Activated naive CD4-positive, alpha-beta T cell treated with Interleukin-2 at 50 U/mL for 16 hours (primary cell): ENCODE measurements around the gene COMMD6.
A peak's percentile ranks its signal among the peaks of the same experiment; 100 is the strongest.

Experiments used
- DNase-seq: peaks from one replicate; pipeline ENCODE4 v3.0.0-alpha.2; 2020

COMMD6 gene

DNA sequence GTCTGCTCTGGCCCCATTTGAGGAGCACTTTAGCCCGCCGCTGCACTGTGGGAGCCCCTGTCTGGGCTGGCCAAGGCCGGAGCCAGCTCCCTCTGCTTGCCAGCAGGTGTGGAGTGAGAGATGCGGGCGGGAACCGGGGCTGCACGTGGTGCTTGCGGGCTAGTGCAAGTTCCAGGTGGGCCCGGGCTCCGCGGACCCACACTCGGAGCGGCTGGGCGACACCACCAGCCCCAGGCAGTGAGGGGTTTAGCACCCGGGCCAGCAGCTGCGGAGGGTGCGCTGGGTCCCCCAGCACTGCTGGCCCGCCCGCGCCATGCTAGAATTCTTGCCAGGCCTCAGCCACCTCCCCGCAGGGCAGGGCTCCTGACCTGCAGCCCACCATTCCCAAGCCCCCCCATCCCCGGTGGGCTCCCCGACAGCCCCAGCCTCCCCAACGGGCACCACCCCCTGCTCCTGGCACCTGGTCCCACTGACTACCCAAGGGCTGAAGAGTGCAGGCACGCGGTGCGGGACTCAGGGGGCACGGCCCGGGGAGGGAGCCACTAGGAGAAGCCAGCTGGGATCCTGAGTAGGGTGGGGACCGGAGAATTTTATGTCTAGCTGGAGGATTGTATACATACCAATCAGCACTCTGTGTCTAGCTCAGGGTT lies 19.1 kb downstream of the COMMD6 start:
- DNase-seq = no peak

DNA sequence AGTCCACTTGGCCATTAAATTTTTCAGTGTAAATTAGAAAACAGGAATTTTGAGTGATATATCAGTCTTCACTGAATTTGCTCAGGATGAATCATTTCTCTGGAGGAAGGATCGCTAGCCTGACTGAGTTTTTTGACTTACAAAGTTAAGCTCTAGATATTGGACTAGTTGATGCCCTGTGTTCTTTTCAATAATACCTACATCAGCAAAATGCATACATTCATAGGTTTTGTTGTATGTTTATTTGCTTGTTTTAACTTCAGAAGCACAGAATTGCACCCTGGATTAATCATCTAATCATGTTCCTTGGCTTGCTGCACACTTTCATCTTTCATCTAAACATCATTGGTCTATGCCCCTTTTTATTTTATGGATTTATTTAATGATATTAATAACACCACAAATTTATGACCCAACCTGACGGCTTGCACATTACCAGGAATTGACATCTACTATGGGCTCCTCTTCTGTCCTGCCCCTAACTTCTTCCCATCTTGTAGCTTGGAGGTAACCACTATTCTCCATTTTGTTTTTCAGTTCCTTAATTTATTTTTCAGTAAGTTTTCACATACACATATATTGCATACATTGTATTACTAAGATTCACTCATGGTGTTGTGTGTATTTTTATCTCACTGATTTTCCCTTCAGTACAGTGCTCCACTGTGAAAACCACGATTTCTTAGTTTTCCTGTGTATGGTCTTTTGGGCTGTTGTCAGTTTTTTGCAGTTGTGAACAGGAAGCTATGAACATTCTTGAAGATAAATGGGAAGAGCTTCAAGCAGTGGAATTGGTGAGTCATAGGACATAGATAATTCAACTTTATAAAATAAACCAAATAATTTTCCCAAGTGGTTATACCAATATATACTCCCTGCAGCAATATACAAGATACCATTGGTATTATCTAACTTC lies 23.3 kb downstream of the COMMD6 start:
- DNase-seq = no peak

DNA sequence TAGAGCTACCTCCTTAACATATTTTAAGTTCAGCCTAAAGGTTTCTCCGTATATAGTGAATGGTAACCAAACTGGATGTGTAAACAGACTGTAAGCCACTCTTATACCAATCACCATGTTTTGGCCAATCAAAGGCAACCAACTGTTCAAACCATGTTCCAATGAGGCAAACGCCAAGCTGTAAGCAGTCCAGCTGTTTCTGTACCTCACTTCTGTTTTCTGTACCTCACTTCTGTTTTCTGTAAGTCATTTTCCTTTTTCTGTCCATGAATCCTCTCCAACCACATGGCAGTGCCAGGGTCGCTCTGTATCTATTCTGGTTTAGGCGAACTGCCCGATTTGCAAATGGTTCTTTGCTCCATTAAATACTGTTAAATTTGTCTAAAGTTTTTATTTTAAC lies 24.4 kb downstream of the COMMD6 start:
- DNase-seq = no peak

DNA sequence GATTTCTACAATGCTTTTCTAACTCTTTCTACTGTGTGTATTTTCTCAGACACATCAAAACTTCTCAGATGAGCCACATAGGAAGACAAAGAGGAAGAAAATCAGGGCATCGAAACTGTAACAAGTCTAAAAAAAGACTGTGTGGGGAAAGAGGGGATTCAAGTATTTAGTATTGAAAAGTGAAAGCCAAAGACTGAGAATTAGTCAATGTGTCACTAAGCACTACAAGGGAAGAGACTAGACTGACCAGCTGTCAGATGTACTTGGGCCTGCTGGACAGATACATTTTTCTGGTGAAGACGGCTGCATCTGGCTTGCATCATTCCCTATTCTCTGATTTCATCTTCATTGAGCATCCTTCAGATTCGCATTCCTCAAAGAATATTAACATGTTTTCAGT lies 25.4 kb downstream of the COMMD6 start:
- DNase-seq = no peak

DNA sequence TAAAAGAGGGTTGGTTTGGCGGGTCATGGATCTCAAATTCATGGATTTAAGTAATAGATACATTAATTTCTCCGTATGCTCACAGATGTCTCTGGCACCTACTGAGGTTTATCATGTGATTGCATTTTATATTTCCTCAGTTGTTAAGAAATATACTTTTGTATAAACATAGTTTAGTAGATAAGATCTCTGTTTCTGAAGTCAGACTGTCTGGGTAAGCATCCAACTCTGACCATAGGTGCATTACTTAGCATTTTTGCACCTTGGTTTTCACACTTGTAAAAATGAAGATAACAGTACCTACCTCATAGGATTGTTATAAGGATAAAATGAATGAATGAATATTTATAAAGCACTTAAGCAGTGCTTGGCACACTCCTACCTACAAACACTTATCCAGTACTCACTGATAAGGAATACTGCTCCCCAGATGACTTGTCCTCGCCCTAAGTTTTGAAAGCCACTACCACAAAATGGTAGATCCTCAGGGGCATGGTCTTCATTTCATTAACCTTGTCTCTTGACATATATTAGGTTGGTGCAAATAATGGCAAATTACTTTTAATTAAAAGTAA lies 26.5 kb downstream of the COMMD6 start:
- DNase-seq = no peak

DNA sequence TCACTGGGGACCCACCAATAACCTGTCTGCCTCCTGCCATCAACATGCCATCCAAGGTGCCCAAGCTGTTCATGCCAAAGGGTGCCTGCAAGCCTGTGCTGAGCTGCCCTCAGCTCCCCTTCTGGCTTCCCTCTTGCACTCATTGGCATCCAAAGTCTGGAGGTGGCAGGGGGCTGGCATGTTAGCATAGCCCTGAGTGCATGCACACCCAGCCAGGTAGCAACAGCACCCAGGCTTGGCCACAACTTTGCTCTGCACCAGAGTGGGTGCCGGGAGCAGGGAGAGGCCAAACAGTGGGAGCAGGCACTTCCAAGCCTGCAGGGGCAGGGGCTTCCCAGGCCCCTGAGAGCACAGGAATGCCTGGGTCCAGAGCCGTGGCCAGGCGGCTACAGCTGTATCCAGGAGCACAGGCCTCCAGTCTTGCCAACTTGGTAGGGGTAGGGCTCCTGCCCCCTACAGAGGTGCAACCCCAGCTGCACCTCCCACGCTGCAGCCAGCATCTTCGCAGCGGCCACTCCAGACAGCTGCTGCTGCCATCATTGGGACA lies 29.6 kb downstream of the COMMD6 start:
- no peak for DNase-seq

DNA sequence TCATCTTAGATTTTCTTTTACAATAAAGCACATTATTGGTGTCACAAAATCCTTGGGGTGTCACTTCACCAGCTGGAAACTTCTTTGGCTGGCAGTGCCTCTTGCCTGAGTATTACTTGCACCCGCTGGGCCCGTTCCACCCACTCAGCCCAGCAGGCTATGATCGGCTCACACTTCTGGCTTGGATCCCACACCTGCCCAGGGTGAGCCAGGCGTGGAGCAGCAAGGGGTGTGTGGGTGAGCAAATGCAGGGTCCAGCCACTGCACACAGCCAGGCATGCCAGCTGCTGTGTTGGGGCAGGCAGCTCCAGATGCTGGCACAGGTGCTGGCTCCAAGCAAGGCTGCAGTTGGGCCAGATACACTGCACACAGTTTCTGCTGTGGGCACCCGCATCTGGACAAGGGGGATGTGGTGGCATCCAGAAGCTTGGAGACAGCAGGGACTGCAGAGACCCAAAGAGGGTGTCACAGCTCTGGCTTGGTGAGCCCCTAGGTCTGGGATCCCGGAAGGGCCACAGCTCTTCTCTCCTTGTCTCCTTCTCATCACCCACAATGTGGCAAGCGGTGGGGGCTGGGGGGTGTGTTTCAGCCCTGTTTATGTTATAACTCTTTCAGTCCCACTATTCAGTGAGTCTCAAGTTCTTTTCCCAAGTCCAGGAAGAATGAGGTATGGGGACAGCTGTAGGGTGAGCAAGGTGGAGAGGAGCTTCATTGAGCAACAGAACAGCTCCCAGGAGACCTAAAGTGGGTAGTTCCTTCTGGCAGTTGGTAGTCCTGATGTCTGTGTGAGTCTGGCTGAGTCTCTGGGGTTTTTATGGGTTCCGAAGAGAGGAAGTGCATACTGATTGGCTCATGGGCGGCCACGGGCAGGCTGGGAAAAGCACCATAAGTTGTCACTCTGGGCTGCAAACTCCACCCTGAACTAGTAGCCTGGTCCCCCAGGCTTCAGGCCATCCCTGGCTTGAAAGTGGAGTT lies 30.3 kb downstream of the COMMD6 start:
- no peak for DNase-seq

DNA sequence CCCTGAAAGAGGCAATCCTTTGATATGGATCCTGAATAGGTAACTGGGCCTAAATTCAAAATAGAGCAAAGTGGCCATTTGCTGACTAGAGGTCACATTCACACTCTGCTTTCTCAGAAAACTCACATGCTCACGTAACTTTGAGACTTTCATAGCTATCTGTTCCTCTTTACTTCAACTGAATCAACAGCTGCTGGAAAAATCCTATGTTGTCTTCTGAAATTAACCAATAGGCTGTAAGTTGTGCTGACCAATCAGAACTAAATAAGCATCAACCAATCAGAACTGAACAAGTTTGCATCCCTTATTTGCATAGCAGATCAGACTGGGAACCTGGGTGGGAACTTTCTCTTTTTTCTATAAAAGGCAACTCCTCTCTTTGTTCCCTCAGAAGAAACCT lies 31.6 kb downstream of the COMMD6 start:
- DNase-seq = no peak

DNA sequence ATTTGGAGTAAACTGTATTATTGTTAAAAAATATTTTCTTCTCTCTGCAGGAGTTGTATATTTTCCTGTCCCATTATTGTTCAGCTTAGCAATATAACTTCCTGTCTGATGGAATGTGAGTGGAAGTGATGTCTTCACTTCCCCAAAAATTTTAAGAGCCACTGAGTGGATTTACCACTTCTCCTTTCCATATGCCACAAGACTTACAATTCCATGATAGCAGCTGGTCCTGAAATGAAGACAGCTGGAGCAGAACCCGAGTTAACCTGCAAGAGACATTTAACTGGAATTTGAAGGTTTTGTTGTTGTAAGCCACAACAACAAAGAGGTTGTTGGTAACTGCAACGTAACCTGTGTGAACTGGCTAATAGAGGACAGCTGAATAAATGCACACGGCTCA lies 32.3 kb downstream of the COMMD6 start:
- DNase-seq = no peak

DNA sequence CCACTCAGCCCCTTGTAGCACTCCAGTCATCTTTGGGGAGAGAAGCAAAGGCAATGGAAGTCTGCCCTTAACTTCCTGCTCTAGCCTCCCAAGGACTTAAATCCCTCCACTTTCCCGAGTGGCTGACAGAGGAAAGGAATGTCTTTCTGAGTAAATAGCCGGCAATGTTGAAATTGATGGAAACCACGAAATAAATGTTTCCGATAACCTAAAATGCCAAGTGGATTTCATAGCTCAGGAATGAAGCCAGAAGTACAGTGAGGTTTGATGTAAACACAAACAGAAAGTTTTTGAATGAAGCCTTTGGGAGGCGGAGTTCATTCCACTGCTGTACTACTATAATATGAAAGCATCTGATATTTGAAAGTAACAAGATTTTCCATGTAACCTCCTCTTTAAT lies 41.7 kb downstream of the COMMD6 start:
- no peak for DNase-seq

DNA sequence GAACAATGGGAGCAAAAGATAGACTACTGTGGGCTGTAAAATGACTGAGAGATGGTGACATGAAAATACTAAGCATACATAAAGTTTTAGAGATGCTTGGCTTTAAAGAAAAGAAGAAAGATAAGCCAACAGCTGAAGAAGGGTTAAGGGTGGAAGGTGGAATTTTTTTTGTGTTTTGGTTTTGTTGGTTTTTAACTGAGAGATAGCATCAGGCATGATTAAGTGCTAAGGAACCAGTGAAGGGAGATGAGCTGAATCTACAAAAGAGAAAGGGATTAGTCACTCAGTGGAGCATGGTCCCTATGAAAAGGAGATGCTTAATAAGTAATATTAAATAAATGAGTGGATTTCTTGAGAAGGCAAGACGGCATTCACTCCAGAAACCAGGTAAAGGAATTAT lies 43.1 kb downstream of the COMMD6 start:
- no peak for DNase-seq

DNA sequence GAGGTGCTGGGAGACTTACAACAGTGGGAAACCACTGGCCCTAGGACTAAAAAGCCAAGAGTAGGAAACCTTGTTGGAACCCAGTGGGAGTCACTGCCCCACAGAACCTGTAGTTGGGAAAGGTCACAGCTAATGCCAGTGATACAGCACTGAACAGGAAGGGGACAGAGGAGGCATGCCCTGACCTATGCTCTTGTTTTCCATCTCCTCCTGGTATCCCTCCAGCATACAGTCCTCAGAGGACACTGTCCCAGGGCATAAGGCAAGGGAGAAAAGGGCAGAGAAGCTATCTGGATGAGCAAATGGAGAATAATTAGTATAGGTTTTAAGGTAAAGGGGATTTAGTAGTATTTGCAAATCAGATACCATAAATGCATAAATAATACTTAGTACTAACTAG lies 44.5 kb downstream of the COMMD6 start:
- no peak for DNase-seq

DNA sequence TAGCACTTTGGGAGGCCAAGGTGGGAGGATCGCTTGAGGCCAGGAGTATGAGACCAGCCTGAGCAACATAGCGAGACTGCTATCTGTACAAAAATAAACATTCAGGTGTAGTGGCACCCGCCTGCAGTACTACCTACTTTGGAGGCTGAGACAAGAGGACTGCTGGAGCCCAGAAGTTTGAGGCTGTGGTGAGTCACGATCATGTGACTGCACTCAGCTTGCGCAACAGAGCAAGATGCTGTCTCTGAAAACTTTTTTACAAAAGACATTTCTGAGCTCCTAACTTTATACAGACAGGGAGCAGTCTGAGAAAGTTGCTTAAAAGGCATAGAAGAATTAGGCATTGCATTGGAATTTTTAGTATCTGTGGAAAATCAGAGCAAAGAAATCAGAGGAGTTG lies 45.3 kb downstream of the COMMD6 start:
- DNase-seq = no peak

DNA sequence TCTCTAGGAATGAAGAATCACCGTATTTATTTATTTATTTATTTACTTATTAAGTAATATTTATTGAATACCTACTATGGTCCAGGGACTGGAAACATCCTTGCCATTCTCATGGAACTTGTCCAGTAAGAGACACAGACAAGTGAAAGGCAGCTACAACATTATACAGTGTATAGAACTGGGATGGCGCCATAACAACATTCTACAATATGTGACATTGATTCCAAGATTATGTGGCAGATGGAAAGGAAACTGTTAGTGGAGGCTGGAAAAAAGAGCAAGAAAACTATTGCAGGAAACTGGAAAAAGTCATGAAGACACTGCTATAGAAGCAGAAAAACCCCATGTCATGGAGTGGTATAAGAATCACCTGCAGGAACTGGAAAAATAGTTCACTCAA lies 46.3 kb downstream of the COMMD6 start:
- no peak for DNase-seq

DNA sequence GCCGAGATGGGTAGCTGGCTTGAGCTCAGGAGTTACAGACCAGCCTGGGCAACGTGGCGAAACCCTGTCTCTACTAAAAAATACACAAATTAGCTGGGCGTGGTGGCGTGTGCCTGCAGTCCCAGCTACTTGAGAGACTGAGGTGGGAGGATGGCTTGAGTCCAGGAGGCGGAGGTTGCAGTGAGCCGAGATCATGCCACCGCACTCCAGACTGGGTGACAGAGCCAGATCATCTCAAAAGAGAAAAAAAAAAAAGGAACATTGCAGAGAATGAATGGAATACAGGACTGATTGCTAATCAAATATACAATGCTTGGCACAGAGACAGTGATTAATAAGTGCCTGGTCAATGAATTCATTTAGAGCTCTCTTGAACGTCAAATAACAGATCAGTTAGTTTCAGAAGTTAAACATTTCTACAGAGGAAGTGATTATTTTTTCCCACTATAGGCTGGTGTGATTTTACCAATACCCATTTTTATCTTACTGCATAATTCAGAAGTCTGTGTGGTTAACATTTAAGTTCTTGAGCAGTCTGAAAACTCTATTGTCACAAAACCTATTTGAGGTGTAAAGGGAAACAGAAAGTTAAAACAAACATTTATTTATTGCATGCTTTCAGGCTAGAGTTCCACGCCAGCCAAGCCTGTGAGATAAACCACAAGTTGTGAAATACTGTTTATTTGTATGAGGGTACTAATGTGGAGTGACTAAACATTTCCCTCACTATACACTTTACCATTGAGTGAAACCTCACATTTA lies 48.0 kb downstream of the COMMD6 start:
- no peak for DNase-seq

DNA sequence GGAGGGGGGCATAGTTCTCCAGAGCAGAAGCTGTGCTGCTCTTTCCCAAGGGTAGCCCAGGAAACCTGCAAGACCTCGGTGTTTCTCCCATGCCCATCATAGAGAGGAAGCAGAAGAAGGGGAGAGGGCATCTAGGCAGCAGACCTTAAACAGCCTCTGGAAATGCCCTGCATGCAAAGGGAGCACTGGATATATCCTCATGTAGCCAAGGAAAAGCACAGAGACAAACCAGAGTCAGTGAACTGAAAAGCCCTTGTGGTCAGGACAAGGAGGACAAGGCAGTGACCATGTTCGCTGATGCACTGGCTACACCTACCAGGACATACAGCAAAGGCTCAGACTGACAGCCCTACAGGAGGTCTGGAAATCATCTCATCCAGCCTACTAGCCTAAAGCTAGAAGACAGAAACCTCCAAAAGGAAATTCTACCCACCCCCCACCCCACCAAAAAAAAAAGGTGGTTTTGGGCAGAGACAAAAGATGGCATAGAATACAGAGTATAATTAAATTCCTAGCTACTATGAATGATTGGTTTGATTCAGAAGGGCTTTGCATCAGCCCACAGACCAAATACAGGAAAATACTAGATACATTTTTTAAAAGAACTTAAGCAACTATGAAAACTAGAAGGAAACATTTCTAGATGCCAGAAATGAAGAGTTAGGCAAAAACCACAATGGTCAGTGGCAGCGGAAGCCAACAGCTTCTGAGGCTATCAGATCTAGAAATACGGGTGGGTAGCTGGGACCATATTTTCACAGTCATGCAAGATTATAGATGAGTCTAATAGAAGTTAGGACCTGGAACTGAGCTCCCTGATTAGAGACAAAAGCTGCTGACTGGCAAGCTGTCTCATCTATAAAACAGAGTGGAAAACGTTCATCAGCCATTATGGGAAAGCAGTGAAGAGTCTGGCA lies 51.2 kb downstream of the COMMD6 start:
- no peak for DNase-seq

DNA sequence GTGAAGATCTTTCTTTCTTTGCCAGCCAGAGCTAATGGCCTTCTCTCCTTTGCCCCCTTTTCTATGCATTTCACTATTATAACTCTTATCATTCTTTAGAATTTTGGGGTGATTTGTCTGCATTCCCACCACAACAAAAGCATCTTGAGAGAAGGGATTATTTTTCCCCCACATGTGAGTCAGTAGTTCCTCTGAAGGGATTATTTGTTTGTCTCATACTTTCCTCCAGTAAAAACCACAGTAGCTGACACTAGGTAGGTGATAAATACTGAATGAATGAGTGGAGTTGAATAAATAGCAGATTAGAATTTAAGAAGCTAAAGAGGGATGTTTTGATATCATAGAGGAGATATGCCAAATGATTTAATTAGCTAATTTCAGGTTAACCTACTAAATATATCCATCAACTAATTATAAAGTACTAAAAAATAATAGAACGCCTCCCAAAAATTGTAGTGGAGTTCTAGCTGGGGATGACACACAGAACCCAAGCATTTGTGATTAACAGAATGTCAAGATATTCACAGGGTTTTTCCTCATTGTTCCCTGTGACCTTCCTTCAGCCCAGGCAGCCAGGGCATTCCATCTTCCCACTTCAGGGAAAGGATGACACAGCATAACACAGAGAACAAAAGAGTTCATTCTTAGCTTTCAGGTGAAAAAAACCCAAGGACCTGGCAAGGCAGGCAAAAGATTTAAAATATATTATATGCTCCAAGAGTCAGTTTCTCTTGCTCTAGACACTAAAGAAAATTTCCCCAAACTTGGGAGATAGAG lies 52.2 kb downstream of the COMMD6 start:
- DNase-seq = no peak

DNA sequence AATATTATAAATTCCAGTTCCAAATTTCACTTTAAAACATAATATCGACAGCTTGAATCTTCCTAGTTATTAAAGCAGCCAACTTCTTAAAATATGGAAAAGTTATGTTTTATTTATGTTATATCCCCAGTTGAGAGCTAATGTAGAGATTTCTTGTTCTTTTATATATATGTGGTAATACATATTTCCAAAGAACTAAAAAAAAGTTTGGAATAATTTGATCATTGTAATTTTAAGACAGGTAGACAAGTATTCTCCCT lies 54.9 kb downstream of the COMMD6 start:
- DNase-seq = no peak

DNA sequence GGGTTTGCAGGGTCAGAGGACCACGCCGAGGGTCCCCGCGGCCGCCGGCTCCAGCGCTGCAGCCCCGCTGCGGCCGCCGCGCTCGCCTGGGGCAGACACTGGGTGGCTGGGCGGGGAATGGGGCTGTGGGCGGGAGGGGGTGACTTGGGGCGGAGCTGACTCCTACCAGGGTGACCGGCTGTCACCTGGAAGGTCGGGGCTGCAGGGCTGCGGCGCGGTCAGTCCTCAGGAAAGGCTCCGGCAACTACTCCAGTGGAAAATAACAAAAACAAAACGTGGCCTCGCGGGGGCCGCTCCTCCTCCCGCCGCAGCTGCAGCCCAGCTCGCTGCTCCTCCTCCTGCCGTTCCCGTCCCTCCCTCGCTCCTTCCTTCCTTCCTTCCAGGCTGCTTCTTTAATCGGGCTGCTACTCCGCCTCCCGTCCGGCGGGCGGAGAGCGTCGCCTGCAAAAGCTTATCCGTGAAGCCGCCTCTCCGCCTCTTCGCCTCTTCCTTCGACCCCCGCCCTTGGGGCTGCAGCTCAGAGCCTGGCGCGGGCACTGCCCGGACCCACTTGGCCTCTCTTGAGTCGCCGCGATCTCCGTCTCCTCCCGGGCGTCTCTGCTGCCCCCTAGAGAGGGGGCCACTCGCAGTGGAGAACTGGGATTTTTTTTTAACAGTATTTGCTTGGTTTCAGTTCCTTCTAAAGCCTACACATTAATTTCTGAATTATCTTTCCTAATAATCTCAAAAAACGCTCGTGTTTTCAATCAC lies 55.4 kb downstream of the COMMD6 start, which contains the start of gene TBC1D4:
TSS of gene TBC1D4 (minus strand) at position 100 of the 750 bp plus-strand sequence. CDS start 402 bp downstream, outside the sequence.
- peak; percentile 43 for DNase-seq
